ENCODE measurements around the gene ARNT2. TPM values are rescaled to one million over a fixed set of nuclear protein-coding genes. Genes with fewer than 3 reads are reported as not detected.

Gene ARNT2
- total RNA-seq, 1 donor from 2014 or later = 3.6 TPM

- Histone ChIP-seq H3K4me1 (peaks cover 31% of the 10 kb centered on the region), H3K4me3 (no peak overlapping the region), H3K9me3 (replicated peaks) (peaks cover 24% of the 10 kb centered on the region), H3K36me3 (peaks cover 17% of the 10 kb centered on the region), H3K27ac (replicated peaks) (no peak overlapping the region), H3K27me3 (ENCODE audit: low read depth) (no peaks in the 10 kb centered on the region)
- DNase-seq = no peak
- TF ChIP-seq, protein P1, sequence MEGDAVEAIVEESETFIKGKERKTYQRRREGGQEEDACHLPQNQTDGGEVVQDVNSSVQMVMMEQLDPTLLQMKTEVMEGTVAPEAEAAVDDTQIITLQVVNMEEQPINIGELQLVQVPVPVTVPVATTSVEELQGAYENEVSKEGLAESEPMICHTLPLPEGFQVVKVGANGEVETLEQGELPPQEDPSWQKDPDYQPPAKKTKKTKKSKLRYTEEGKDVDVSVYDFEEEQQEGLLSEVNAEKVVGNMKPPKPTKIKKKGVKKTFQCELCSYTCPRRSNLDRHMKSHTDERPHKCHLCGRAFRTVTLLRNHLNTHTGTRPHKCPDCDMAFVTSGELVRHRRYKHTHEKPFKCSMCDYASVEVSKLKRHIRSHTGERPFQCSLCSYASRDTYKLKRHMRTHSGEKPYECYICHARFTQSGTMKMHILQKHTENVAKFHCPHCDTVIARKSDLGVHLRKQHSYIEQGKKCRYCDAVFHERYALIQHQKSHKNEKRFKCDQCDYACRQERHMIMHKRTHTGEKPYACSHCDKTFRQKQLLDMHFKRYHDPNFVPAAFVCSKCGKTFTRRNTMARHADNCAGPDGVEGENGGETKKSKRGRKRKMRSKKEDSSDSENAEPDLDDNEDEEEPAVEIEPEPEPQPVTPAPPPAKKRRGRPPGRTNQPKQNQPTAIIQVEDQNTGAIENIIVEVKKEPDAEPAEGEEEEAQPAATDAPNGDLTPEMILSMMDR (IDR thresholded peaks at IDR 0.05; ENCODE audit: borderline replicate concordance) = no peak
- intact Hi-C loops (cut with micrococcal nuclease) = no loop called here
These were observed 73.9 kb downstream of the ARNT2 start for GRCh38 chr15:80478075-80478474.

DNA sequence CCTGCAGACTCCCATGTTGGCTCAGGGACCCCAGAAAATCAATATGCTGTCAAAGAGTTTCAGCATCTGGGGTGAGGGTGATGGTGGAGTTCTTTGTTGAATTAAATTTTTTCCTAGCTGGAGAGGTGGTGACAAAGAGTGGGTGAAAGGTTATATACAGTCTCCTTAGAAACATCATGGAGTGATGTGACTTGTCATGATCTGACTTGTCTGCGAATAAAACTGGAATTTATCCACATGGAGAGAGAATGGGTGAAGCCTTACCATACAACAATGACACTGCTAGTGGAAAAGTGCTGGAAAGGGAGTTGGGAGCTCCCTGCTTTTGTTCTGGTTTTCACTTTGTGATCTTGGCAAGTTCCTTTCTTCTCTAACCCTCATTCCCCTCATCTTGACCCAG is 75.0 kb downstream of the ARNT2 start:
- Histone ChIP-seq H3K4me1 (peaks cover 41% of the 10 kb centered on the region), H3K36me3 (peaks cover 17% of the 10 kb centered on the region), H3K4me3 (no peak overlapping the region), H3K27me3 (ENCODE audit: low read depth) (no peaks in the 10 kb centered on the region), H3K27ac (replicated peaks) (no peak overlapping the region), H3K9me3 (replicated peaks) (peaks cover 24% of the 10 kb centered on the region)
- TF ChIP-seq, protein P1 (IDR thresholded peaks at IDR 0.05; ENCODE audit: borderline replicate concordance) = no peak
- intact Hi-C loops (cut with micrococcal nuclease) = no loop called here
- no peak for DNase-seq

DNA sequence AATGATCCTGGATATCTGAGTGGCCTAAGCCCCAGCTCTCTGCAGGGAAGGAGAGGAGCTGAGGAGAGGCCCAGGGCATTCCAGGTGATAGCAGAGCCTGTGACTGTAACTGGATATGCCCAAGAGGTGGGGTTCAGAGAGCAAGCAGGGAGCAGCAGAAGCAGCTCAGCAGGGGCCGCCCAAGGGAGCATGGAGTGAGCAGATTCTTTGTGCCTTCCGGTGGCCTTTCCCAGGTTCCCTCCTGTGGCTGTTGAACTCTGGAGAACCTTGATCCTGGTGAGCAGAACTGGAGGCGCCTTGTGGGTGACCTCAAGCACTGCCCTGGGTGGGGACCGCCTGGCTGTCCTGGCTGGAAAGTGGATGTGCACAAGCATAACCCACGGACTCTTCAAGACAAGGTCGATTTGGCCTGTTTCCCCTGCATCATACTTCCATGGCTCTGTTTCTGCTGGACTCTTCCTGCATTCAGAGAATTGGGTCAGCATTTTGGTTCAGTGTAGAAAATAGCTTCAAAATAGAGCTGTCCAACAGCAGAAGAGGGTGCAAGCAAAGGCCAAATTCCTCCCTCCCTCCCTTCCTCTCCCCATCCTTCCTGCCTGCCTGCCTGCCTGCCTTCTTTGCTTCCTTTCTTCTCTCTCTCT is 76.1 kb downstream of the ARNT2 start:
- H3K27me3 ChIP-seq (ENCODE audit: low read depth) = no peaks in the 10 kb centered on the region
- TF ChIP-seq, protein P1 (IDR thresholded peaks at IDR 0.05; ENCODE audit: borderline replicate concordance) = no peak
- no peak for DNase-seq
- peaks cover 47% of the 10 kb centered on the region for H3K4me1 ChIP-seq
- peaks cover 20% of the 10 kb centered on the region for H3K9me3 ChIP-seq (replicated peaks)
- no peak overlapping the region for H3K4me3 ChIP-seq
- intact Hi-C loops (cut with micrococcal nuclease) = no loop called here
- peak overlapping the region; percentile 66 for H3K27ac ChIP-seq (replicated peaks)
- peaks cover 10% of the 10 kb centered on the region for H3K36me3 ChIP-seq

GRCh38 chr15:80480909-80481308 is 76.7 kb downstream of the ARNT2 start:
- no peaks in the 10 kb centered on the region for H3K27me3 ChIP-seq (ENCODE audit: low read depth)
- peak; percentile 48 for DNase-seq
- intact Hi-C loops (cut with micrococcal nuclease) = no loop called here
- peaks cover 13% of the 10 kb centered on the region for H3K9me3 ChIP-seq (replicated peaks)
- no peak overlapping the region for H3K4me3 ChIP-seq
- H3K27ac ChIP-seq (replicated peaks) = peak overlapping the region; percentile 66
- peaks cover 8% of the 10 kb centered on the region for H3K36me3 ChIP-seq
- peaks cover 47% of the 10 kb centered on the region for H3K4me1 ChIP-seq
- TF ChIP-seq, protein P1 (IDR thresholded peaks at IDR 0.05; ENCODE audit: borderline replicate concordance) = no peak

GRCh38 chr15:80482696-80483095 is 78.5 kb downstream of the ARNT2 start:
- intact Hi-C loops (cut with micrococcal nuclease) = no loop called here
- Histone ChIP-seq H3K27ac (replicated peaks) (no peak overlapping the region), H3K9me3 (replicated peaks) (no peaks in the 10 kb centered on the region), H3K4me3 (no peak overlapping the region), H3K36me3 (no peaks in the 10 kb centered on the region), H3K4me1 (peaks cover 47% of the 10 kb centered on the region), H3K27me3 (ENCODE audit: low read depth) (no peaks in the 10 kb centered on the region)
- DNase-seq = no peak
- TF ChIP-seq, protein P1 (IDR thresholded peaks at IDR 0.05; ENCODE audit: borderline replicate concordance) = no peak

Data from left ventricle myocardium inferior (tissue), 1 donor.